Inflammatory macrophage treated with lipopolysaccharide for 4 hours (primary cell): ENCODE measurements around the gene RGSL1.
"Not testable (repeated sequence)": the region's sequence is repeated elsewhere in the genome, so short reads cannot be mapped to it uniquely, and the experiment has no call there.

Experiments
- DNase-seq: peaks from one replicate; pipeline ENCODE4 v3.0.0-alpha.2; 2020

Gene RGSL1

GRCh38 chr1:182447124-182447523 is 2.8 kb upstream of the RGSL1 start:
- not testable (repeated sequence) for DNase-seq

GRCh38 chr1:182447660-182448059 is 2.3 kb upstream of the RGSL1 start:
- no peak for DNase-seq

- DNase-seq: peak; percentile 56
Observed at GRCh38 chr1:182453631-182454030, 3.7 kb downstream of the RGSL1 start.

- no peak for DNase-seq
Observed at GRCh38 chr1:182457844-182458243, 7.9 kb downstream of the RGSL1 start.

GRCh38 chr1:182459949-182460348 is 10.0 kb downstream of the RGSL1 start:
- peak; percentile 8 for DNase-seq

- peak; percentile 79 for DNase-seq
Observed at GRCh38 chr1:182460550-182460951, 10.6 kb downstream of the RGSL1 start.

GRCh38 chr1:182473556-182473955 is 23.6 kb downstream of the RGSL1 start:
- peak; percentile 69 for DNase-seq

GRCh38 chr1:182476625-182477024 is 26.7 kb downstream of the RGSL1 start:
- no peak for DNase-seq

GRCh38 chr1:182478238-182478637 is 28.3 kb downstream of the RGSL1 start:
- no peak for DNase-seq

- no peak for DNase-seq
Observed at GRCh38 chr1:182484067-182484466, 34.1 kb downstream of the RGSL1 start.

- DNase-seq: peak; percentile 2
Observed at GRCh38 chr1:182484531-182485257, 34.7 kb downstream of the RGSL1 start.

- no peak for DNase-seq
Observed at GRCh38 chr1:182485861-182486260, 35.9 kb downstream of the RGSL1 start.

GRCh38 chr1:182488803-182489202 is 38.9 kb downstream of the RGSL1 start:
- no peak for DNase-seq

- peak; percentile 11 for DNase-seq
Observed at GRCh38 chr1:182493063-182493462, 43.1 kb downstream of the RGSL1 start.

GRCh38 chr1:182495002-182495401 is 45.1 kb downstream of the RGSL1 start:
- DNase-seq: no peak

- DNase-seq: no peak
Observed at GRCh38 chr1:182495693-182496092, 45.7 kb downstream of the RGSL1 start.

GRCh38 chr1:182507685-182508084 is 57.7 kb downstream of the RGSL1 start:
- DNase-seq: no peak

GRCh38 chr1:182515556-182515955 is 65.6 kb downstream of the RGSL1 start:
- DNase-seq: no peak

- DNase-seq: peak; percentile 78
Observed at GRCh38 chr1:182520736-182521135, 70.8 kb downstream of the RGSL1 start.

GRCh38 chr1:182525342-182525741 is 75.4 kb downstream of the RGSL1 start:
- no peak for DNase-seq

GRCh38 chr1:182527680-182528079 is 77.7 kb downstream of the RGSL1 start:
- DNase-seq: no peak

- not testable (repeated sequence) for DNase-seq
Observed at GRCh38 chr1:182528206-182528605, 78.3 kb downstream of the RGSL1 start.

- DNase-seq: peak; percentile 48
Observed at GRCh38 chr1:182533896-182534295, 84.0 kb downstream of the RGSL1 start.

- no peak for DNase-seq
Observed at GRCh38 chr1:182549346-182549745, 99.4 kb downstream of the RGSL1 start.

GRCh38 chr1:182549811-182550210 is 99.9 kb downstream of the RGSL1 start:
- DNase-seq: no peak
